ENCODE measurements around the gene BBIP1.
A peak's percentile ranks its signal among the peaks of the same experiment; 100 is the strongest.
"Not testable (repeated sequence)": the region's sequence is repeated elsewhere in the genome, so short reads cannot be mapped to it uniquely, and the experiment has no call there.

The BBIP1 gene

GRCh38 chr10:110870823-110871297 is 48.1 kb downstream of the BBIP1 start:
- peak overlapping the region; percentile 80 for H3K4me3 ChIP-seq (ENCODE audit: control insufficient read depth, low read depth, low read length)
- no peak for TF ChIP-seq CTCF (conservative IDR thresholded peaks at IDR 0.05; ENCODE audit: control insufficient read depth, insufficient read depth, low read depth, low read length)
- peak; percentile 34 for DNase-seq (ENCODE audit: low read depth)

DNA sequence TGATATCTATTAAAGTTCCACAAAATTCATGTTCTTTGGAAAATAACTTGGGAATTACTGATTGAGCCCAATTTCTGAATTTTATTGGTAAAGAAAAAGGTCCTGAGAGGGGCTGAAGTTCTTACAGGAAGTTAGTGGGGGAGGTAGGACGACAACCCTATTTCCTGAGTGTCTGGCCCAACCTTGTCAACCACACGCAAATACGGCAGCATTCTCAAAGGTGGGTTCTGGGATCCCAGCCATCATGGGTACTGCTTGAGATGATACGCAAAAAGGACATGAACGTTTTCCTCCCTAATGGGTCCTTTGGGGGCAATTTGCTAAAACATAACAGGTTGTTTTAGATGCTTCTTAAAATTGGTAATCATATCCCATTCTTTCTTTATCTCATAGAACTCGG is 50.0 kb downstream of the BBIP1 start:
- no peak for DNase-seq (ENCODE audit: low read depth)
- no peak overlapping the region for H3K4me3 ChIP-seq (ENCODE audit: control insufficient read depth, low read depth, low read length)
- no peak for TF ChIP-seq CTCF (conservative IDR thresholded peaks at IDR 0.05; ENCODE audit: control insufficient read depth, insufficient read depth, low read depth, low read length)

GRCh38 chr10:110867807-110868465 is 51.0 kb downstream of the BBIP1 start:
- H3K4me3 ChIP-seq (ENCODE audit: control insufficient read depth, low read depth, low read length): no peak overlapping the region
- DNase-seq (ENCODE audit: low read depth): no peak
- no peak for TF ChIP-seq CTCF (conservative IDR thresholded peaks at IDR 0.05; ENCODE audit: control insufficient read depth, insufficient read depth, low read depth, low read length)

DNA sequence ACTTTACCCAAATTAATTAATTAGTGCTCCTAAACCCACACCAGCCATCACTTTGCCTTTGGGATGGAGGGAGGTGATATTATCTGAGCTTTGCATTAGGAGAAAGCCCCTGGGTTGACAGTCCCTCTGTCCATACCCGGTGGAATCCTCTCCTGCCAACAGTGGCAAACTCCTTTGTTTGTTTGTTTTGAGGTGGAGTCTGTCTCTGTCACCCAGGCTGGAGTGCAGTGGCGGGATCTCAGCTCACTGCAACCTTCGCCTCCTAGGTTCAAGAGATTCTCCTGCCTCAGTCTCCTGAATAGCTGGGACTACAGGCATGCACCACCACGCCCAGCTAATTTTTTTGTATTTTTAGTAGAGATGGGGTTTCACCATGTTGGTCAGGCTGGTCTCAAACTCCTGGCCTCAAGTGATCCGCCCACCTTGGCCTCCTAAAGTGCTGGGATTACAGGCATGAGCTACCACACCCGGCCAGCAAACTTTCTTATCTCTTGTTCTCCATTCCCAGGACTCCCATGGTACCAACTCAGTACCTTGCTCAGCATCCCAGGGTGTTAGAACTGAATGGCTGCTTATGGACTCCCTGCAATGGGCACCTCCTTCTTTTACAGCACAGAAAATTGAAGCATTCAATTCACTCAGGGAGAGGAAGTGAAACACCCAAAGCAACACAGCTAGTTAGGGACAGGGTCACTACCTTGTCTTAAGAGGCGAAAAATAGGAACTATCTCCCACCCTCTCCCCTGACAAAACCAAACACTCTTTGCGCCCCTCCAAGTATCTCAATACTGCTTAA is 51.8 kb downstream of the BBIP1 start:
- DNase-seq (ENCODE audit: low read depth); H3K4me3 ChIP-seq (ENCODE audit: control insufficient read depth, low read depth, low read length): not testable (repeated sequence)

GRCh38 chr10:110865809-110866482 is 53.0 kb downstream of the BBIP1 start:
- no peak for TF ChIP-seq CTCF (conservative IDR thresholded peaks at IDR 0.05; ENCODE audit: control insufficient read depth, insufficient read depth, low read depth, low read length)
- no peak for DNase-seq (ENCODE audit: low read depth)
- no peak overlapping the region for H3K4me3 ChIP-seq (ENCODE audit: control insufficient read depth, low read depth, low read length)

DNA sequence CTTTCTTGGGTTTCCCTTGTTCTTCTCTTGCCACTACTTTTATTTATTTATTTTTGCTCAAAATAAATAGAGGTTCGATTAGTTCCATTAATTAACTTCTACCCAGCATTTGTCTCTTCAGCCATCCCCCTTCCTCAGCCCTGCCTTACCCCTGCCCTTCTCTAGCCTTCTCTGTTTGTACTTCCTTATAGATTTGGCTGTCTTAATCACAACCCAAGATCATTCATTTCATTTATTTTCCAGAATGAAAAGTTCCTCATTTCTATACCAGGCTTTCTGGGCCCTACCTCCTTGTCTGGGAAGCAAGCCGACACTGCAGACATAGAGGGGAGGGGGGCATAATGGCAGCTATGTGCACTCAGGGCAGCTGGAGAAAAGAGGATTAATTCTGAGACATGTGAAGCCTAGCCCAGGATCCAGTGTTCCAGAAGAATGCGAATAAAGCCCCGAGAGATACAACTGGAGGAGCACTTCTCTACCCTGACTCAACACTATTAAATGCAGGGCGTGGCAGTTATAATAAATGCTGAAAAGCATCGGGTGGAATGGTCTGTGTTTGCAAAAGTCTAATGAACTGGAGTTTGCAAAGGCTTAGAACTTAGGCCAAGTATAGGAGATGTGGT is 53.7 kb downstream of the BBIP1 start:
- no peak overlapping the region for H3K4me3 ChIP-seq (ENCODE audit: control insufficient read depth, low read depth, low read length)
- DNase-seq (ENCODE audit: low read depth): peak; percentile 66
- TF ChIP-seq CTCF (conservative IDR thresholded peaks at IDR 0.05; ENCODE audit: control insufficient read depth, insufficient read depth, low read depth, low read length): no peak

All from fibroblast of mammary gland (primary cell).